K562 (cell line): ENCODE data around the gene LAMA1. TPM values are rescaled to one million over a fixed set of nuclear protein-coding genes. Genes with fewer than 3 reads are reported as not detected.

Experiments used
- ATAC-seq: fragments of 200-7000 bp; cut with Tn5 transposase; 3 replicates; pipeline ENCODE4 v1.9.1; 2020; ENCODE audit warnings: moderate library complexity
- BruUV-seq: library from RNA; stranded (reverse); fragments of 400-500 nt; replicated peaks from 2 replicates; lab custom pipeline; 2021; lab: Mats Ljungman, UMichigan
- CTCF ChIA-PET: fragments of 300-600 bp; formaldehyde crosslinking; extraction: SDS; loops from one replicate; lab custom pipeline; 2021; ENCODE audit warnings: low intra/inter-chr PET ratio; lab: Yijun Ruan, JAX
- POLR2A ChIA-PET: fragments of 300-600, 350-650 bp; sonication (Branson Sonifier 250); formaldehyde crosslinking; extraction: SDS; loops from one replicate; lab custom pipeline; 2021; ENCODE audit warnings: antibody characterized with exemption, inconsistent platforms; lab: Yijun Ruan, JAX
- DNase-seq, 4 experiments: peaks; one replicate each; pipeline versions ENCODE4 v3.0.0 to v3.0.0-alpha.2; 2011 to 2018; ENCODE audit warnings: low spot score in 3 of 4, mixed read lengths in 3 of 4; ENCODE audit errors: extremely low read depth in 1 of 4
- FAIRE-seq: peaks from 2 replicates; lab custom pipeline; 2011; peaks lifted over from hg19 to GRCh38; lab: Jason Lieb, UNC
- H2AFZ ChIP-seq: 2 replicates; pipeline ENCODE4 v1.6.0; 2011; ENCODE audit warnings: low read depth, low read length, control low read depth, inconsistent platforms
- H3K27ac ChIP-seq: fragments of 200-600 bp; 3 replicates; pipeline ENCODE4 v1.8.0; 2011; ENCODE audit warnings: low read depth, mild to moderate bottlenecking, control low read depth, inconsistent platforms, low read length, moderate library complexity, mixed read lengths; ENCODE audit errors: extremely low read depth
- H3K27me3 ChIP-seq, 2 experiments: fragments of 300-600 bp in 1 of 2; 2 replicates in 1 of 2; 3 replicates in 1 of 2; pipeline versions ENCODE4 v1.6.0 to v1.8.0; 2011; ENCODE audit warnings: inconsistent platforms in 2 of 2, low read length in 2 of 2, mild to moderate bottlenecking in 1 of 2, mixed read lengths in 1 of 2, moderate library complexity in 1 of 2; ENCODE audit not compliant: control insufficient read depth in 2 of 2, insufficient read depth in 2 of 2
- H3K36me3 ChIP-seq: fragments of 300-600 bp; 3 replicates; pipeline ENCODE4 v1.8.0; 2011; ENCODE audit warnings: mild to moderate bottlenecking, low read length, inconsistent platforms; ENCODE audit not compliant: control insufficient read depth, insufficient read depth
- H3K4me1 ChIP-seq, 2 experiments: fragments of 200-600 bp in 1 of 2; replicated peaks in 1 of 2; 2 replicates in 1 of 2; 3 replicates in 1 of 2; pipeline versions ENCODE4 v1.5.1 to v1.8.0; 2011; ENCODE audit warnings: inconsistent platforms in 2 of 2, low read length in 2 of 2, mild to moderate bottlenecking in 1 of 2, mixed read lengths in 1 of 2, moderate library complexity in 1 of 2; ENCODE audit not compliant: control insufficient read depth in 2 of 2, insufficient read depth in 2 of 2
- H3K4me2 ChIP-seq: 2 replicates; pipeline ENCODE4 v1.6.1; 2011; ENCODE audit warnings: low read length, control low read depth, inconsistent platforms, mixed read lengths; ENCODE audit not compliant: insufficient read depth
- H3K4me3 ChIP-seq: fragments of 200-600 bp; sonication (generic), shearing (Covaris generic); 2 replicates; pipeline ENCODE4 v1.5.1; 2016; ENCODE audit warnings: control low read depth, inconsistent platforms
- H3K79me2 ChIP-seq: fragments of 200-600 bp; 3 replicates; pipeline ENCODE4 v1.8.0; 2011; ENCODE audit warnings: low read length, inconsistent platforms; ENCODE audit not compliant: control insufficient read depth, insufficient read depth
- H3K9ac ChIP-seq, 2 experiments: 2 replicates each; pipeline versions ENCODE4 v1.6.0 to v1.6.1; 2011; ENCODE audit warnings: low read depth in 2 of 2, low read length in 2 of 2, control low read depth in 1 of 2, inconsistent platforms in 1 of 2, mild to moderate bottlenecking in 1 of 2, mixed read lengths in 1 of 2; ENCODE audit not compliant: insufficient read depth in 1 of 2
- H3K9me1 ChIP-seq: one replicate; pipeline ENCODE4 v1.6.0; 2011; ENCODE audit warnings: inconsistent platforms, mild to moderate bottlenecking, low read length, moderate library complexity; ENCODE audit not compliant: control insufficient read depth, insufficient read depth
- H3K9me3 ChIP-seq: replicated peaks from 2 replicates; pipeline ENCODE4 v1.5.1; 2011; ENCODE audit warnings: low read depth, low read length, inconsistent platforms; ENCODE audit not compliant: control insufficient read depth, insufficient read depth
- H4K20me1 ChIP-seq: replicated peaks from 2 replicates; pipeline ENCODE4 v1.6.1; 2011; ENCODE audit warnings: low read length, inconsistent platforms, mixed read lengths; ENCODE audit not compliant: control insufficient read depth, insufficient read depth
- DNMT1 ChIP-seq: fragments of 450-650 bp; IDR thresholded peaks from 2 replicates; pipeline ENCODE4 v1.6.1; 2016; ENCODE audit warnings: antibody characterized with exemption, mild to moderate bottlenecking
- MXD1 ChIP-seq: fragments of 250-450 bp; sonication (Bioruptor Pico); IDR thresholded peaks from 2 replicates; pipeline ENCODE4 v1.8.0; 2021; ENCODE audit warnings: borderline replicate concordance, mild to moderate bottlenecking, moderate library complexity; ENCODE audit not compliant: poor library complexity, severe bottlenecking
- RBM15 ChIP-seq: fragments of 200-400 bp; formaldehyde crosslinking; IDR thresholded peaks from 2 replicates; pipeline ENCODE4 v1.6.1; 2018; ENCODE audit warnings: mild to moderate bottlenecking, low read length, moderate library complexity; ENCODE audit not compliant: insufficient read depth
- RBM34 ChIP-seq: fragments of 200-400 bp; formaldehyde crosslinking; IDR thresholded peaks from 2 replicates; pipeline ENCODE4 v1.6.1; 2018; ENCODE audit warnings: low read length, borderline replicate concordance; ENCODE audit not compliant: insufficient read depth
- TRIM24 ChIP-seq, 2 experiments: fragments of 450-650 bp; IDR thresholded peaks; 2 replicates each; pipeline ENCODE4 v1.6.1; 2016
- ZNF277 ChIP-seq: fragments of 250-450 bp; sonication (Bioruptor Pico); IDR thresholded peaks from 2 replicates; pipeline ENCODE4 v1.8.0; 2022; ENCODE audit warnings: inconsistent platforms, mild to moderate bottlenecking, moderate library complexity, borderline replicate concordance
- in situ Hi-C: fragments of 300-500 bp; cut with MboI; formaldehyde crosslinking; loops from 4 replicates; pipeline ENCODE4 v1.15.0; 2018; ENCODE audit warnings: inconsistent platforms, mixed read lengths
- intact Hi-C: fragments of 100-400 bp; cut with micrococcal nuclease; formaldehyde crosslinking; loops from 2 replicates; pipeline ENCODE4 v1.14.2; 2022
- polyA plus RNA-seq, 8 experiments: library from polyadenylated mRNA; depleted of rRNA in 4 of 8; stranded (reverse) in 5 of 8; unstranded in 3 of 8; fragments of >200 nt; fragmentation: Nextera tagmentation in 2 of 8; fragmentation: Illumina TruSeq in 1 of 8; extraction: Ambion mirVana in 2 of 8; extraction: Trizol in 1 of 8; gene quantifications; 2 replicates each; pipeline versions ENCODE4 v1.2.1 to v1.2.3, GENCODE V29; 2011 to 2014; ENCODE audit warnings: inconsistent platforms in 1 of 8, missing spikeins in 1 of 8
- total RNA-seq, 7 experiments: library from RNA; depleted of rRNA in 6 of 7; stranded (reverse); fragments of >200 nt in 6 of 7; fragmentation: Illumina TruSeq in 2 of 7; extraction: Trizol in 2 of 7; gene quantifications; 2 replicates each; pipeline versions ENCODE4 v1.2.1 to v1.2.3, GENCODE V29; 2011 to 2021; ENCODE audit warnings: low replicate concordance in 1 of 7

The LAMA1 gene
- total and polyA plus RNA-seq, 9 of the 15 experiments (the other 6 are each of a cell fraction or from before 2014, with no cell fraction given), result 0.04 TPM; not detected in 8

DNA sequence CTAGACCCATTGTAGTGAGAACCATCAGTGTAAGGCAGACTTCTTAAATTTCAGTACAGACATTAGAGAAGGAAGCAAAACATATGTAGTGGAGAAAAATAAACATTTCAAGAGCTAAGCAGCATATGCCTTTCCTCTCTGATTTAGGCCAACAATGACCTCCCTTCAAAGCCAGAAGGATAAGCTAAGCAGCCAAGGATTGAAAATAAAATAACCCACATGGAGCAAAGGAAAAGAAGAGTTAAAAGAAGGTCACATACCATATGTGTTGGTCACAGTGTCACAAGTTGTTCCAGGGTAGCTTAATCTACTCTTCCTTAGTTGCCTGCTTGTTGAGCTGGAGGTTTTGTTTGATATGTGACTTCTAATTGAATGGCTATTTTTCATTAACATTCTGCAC, 15.6 kb upstream of the LAMA1 start:
- Histone ChIP-seq H3K36me3 (no peaks in the 10 kb centered on the region), H3K9me3 (no peaks in the 10 kb centered on the region), H3K27ac (no peak overlapping the region), H3K4me1 (no peaks in the 10 kb centered on the region), H3K9ac (no peak overlapping the region), H3K9me1 (no peaks in the 10 kb centered on the region), H3K4me3 (no peak overlapping the region), H4K20me1 (no peaks in the 10 kb centered on the region), H2AFZ (no peak overlapping the region), H3K4me2 (no peak overlapping the region), H3K27me3 (peaks cover 4 to 10% of the 10 kb centered on the region in 2 experiments; a peak in 2 of 5 replicates), H3K79me2 (no peaks in the 10 kb centered on the region)
- ChIA-PET CTCF (no interaction called here), POLR2A (interaction anchor here (0.6 to 1.1 kb wide), 2 partner anchors 12 to 83 kb away, joined by 3 to 4 read pairs; no protein-coding TSS in a partner anchor)
- DNase-seq (no peak), ATAC-seq (no peak), FAIRE-seq (no peak)
- intact Hi-C loops, result no loop called here
- in situ Hi-C loops, result no loop called here
- no TSS peak for BruUV-seq
- TF ChIP-seq RBM15, result no peak
- TF ChIP-seq ZNF277 (CRISPR knock-in tag), result no peak
- TF ChIP-seq MXD1 (CRISPR knock-in tag), result no peak
- TF ChIP-seq DNMT1, result no peak
- no peak for TF ChIP-seq RBM34
- TF ChIP-seq TRIM24 (IDR thresholded peaks at IDR 0.05), result no peak
